ENCODE results near the gene KRT14.
"Not testable (repeated sequence)": the region's sequence is repeated elsewhere in the genome, so short reads cannot be mapped to it uniquely, and the experiment has no call there.

The KRT14 gene

GRCh38 chr17:41580687-41581365 is 5.9 kb downstream of the KRT14 start:
- no peak overlapping the region for H3K4me3 ChIP-seq (ENCODE audit: low read depth, low read length)
- TF ChIP-seq, protein P1, sequence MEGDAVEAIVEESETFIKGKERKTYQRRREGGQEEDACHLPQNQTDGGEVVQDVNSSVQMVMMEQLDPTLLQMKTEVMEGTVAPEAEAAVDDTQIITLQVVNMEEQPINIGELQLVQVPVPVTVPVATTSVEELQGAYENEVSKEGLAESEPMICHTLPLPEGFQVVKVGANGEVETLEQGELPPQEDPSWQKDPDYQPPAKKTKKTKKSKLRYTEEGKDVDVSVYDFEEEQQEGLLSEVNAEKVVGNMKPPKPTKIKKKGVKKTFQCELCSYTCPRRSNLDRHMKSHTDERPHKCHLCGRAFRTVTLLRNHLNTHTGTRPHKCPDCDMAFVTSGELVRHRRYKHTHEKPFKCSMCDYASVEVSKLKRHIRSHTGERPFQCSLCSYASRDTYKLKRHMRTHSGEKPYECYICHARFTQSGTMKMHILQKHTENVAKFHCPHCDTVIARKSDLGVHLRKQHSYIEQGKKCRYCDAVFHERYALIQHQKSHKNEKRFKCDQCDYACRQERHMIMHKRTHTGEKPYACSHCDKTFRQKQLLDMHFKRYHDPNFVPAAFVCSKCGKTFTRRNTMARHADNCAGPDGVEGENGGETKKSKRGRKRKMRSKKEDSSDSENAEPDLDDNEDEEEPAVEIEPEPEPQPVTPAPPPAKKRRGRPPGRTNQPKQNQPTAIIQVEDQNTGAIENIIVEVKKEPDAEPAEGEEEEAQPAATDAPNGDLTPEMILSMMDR (conservative IDR thresholded peaks at IDR 0.05; ENCODE audit: low read depth, low read length) = no peak
- DNase-seq (ENCODE audit: low read depth) = no peak

DNA sequence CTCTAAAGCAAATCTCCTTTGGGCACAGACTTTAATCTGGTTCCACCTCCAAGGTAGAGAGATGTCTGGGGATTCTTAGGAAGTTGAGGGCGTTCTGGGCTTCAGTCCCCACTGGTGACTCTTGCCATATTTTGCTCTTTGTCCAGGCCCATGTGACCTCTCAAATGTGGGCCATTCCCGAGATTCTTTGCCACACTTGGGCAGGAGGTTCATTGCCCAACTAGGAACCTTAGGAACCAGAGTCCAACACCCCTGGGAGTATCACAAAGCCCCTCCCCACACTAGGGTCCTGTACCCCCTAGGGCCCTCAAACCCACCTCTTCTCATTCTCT is 6.5 kb downstream of the KRT14 start:
- TF ChIP-seq, protein P1 (conservative IDR thresholded peaks at IDR 0.05; ENCODE audit: low read depth, low read length) = no peak
- H3K4me3 ChIP-seq (ENCODE audit: low read depth, low read length) = no peak overlapping the region

GRCh38 chr17:41579484-41580243 is 7.0 kb downstream of the KRT14 start:
- DNase-seq (ENCODE audit: low read depth) = peak; percentile 82
- no peak overlapping the region for H3K4me3 ChIP-seq (ENCODE audit: low read depth, low read length)
- TF ChIP-seq, protein P1 (conservative IDR thresholded peaks at IDR 0.05; ENCODE audit: low read depth, low read length) = peak; percentile 94

More for the DNA sequence above, 6.5 kb downstream of the KRT14 start:
- no peak for DNase-seq (ENCODE audit: low read depth)

GRCh38 chr17:41578971-41579370 is 7.7 kb downstream of the KRT14 start:
- TF ChIP-seq, protein P1 (conservative IDR thresholded peaks at IDR 0.05; ENCODE audit: low read depth, low read length) = no peak
- H3K4me3 ChIP-seq (ENCODE audit: low read depth, low read length) = no peak overlapping the region
- no peak for DNase-seq (ENCODE audit: low read depth)

- no peak overlapping the region for H3K4me3 ChIP-seq (ENCODE audit: low read depth, low read length)
- DNase-seq (ENCODE audit: low read depth) = no peak
- TF ChIP-seq, protein P1 (conservative IDR thresholded peaks at IDR 0.05; ENCODE audit: low read depth, low read length) = no peak
Observed at GRCh38 chr17:41578538-41578937, 8.2 kb downstream of the KRT14 start.

DNA sequence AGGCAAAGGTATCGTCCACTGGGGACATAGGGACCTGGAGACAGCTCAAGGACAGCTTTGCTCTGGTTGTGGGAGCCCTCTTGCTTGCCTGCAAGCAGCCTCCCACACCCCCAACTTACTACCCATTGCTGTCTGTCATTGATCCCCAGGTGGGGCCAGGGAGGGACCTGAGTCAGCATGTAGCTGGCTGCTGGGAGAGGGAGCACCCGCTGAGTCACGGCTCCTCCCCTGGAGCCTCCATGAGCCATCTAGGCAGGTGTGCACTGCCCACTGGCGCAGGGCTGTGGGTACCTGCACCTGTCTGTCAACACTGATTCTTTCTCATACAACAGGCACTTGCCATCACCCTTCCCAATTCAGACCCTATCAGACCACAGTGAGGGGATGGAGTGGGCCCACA is 10.0 kb downstream of the KRT14 start:
- DNase-seq (ENCODE audit: low read depth); H3K4me3 ChIP-seq (ENCODE audit: low read depth, low read length): not testable (repeated sequence)

- H3K4me3 ChIP-seq (ENCODE audit: low read depth, low read length) = no peak overlapping the region
- no peak for DNase-seq (ENCODE audit: low read depth)
- TF ChIP-seq, protein P1 (conservative IDR thresholded peaks at IDR 0.05; ENCODE audit: low read depth, low read length) = no peak
Observed at GRCh38 chr17:41575336-41575735, 11.4 kb downstream of the KRT14 start.

Measured in choroid plexus epithelial cell (primary cell).